Neuronal stem cell (in vitro differentiated cells): ENCODE data around the gene VEZF1.

Experiments
- DNase-seq: peaks from one replicate; pipeline ENCODE4 v3.0.0-alpha.2; 2013; ENCODE audit warnings: low spot score
- H2AFZ ChIP-seq: one replicate; pipeline ENCODE4 v1.6.1; 2013; ENCODE audit warnings: mild to moderate bottlenecking, low read length, inconsistent platforms
- H2AK5ac ChIP-seq: 2 replicates; pipeline ENCODE4 v1.6.1; 2013; ENCODE audit warnings: low read depth, mild to moderate bottlenecking, inconsistent platforms, low read length, moderate library complexity, mixed read lengths
- H2BK120ac ChIP-seq: 2 replicates; pipeline ENCODE4 v1.6.1; 2013; ENCODE audit warnings: low read depth, mild to moderate bottlenecking, inconsistent platforms, low read length, moderate library complexity, mixed read lengths
- H2BK12ac ChIP-seq: one replicate; pipeline ENCODE4 v1.6.1; 2013; ENCODE audit warnings: low read length, inconsistent platforms
- H2BK15ac ChIP-seq: 2 replicates; pipeline ENCODE4 v1.6.1; 2013; ENCODE audit warnings: mild to moderate bottlenecking, low read length, inconsistent platforms, mixed read lengths
- H2BK5ac ChIP-seq: one replicate; pipeline ENCODE4 v1.6.1; 2013; ENCODE audit warnings: inconsistent platforms, mild to moderate bottlenecking, low read length, moderate library complexity
- H3K14ac ChIP-seq: one replicate; pipeline ENCODE4 v1.6.1; 2013; ENCODE audit warnings: low read length, inconsistent platforms
- H3K18ac ChIP-seq: 2 replicates; pipeline ENCODE4 v1.6.1; 2013; ENCODE audit warnings: low read length, inconsistent platforms
- H3K23ac ChIP-seq: 2 replicates; pipeline ENCODE4 v1.6.1; 2013; ENCODE audit warnings: low read depth, mild to moderate bottlenecking, mixed read lengths, low read length, inconsistent platforms; ENCODE audit not compliant: poor library complexity
- H3K27ac ChIP-seq: replicated peaks from 3 replicates; pipeline ENCODE4 v1.5.1; 2013; ENCODE audit warnings: low read length, inconsistent platforms
- H3K27me3 ChIP-seq, 3 experiments: 2 replicates each; pipeline ENCODE4 v1.6.1; 2013; ENCODE audit warnings: low read length in 3 of 3, mild to moderate bottlenecking in 2 of 3, inconsistent platforms in 1 of 3, low read depth in 1 of 3, mixed read lengths in 1 of 3, moderate library complexity in 1 of 3; ENCODE audit not compliant: control insufficient read depth in 3 of 3, insufficient read depth in 3 of 3
- H3K36me3 ChIP-seq, 2 donors: replicated peaks in 1 of 2; 2 replicates each; pipeline ENCODE4 v1.6.1; 2013; ENCODE audit warnings: low read length in 2 of 2; ENCODE audit not compliant: control insufficient read depth in 2 of 2, insufficient read depth in 2 of 2
- H3K4ac ChIP-seq: 2 replicates; pipeline ENCODE4 v1.6.1; 2013; ENCODE audit warnings: inconsistent platforms, mild to moderate bottlenecking, low read length, moderate library complexity
- H3K4me1 ChIP-seq, 2 donors: 1 replicate in 1 of 2; 2 replicates in 1 of 2; pipeline ENCODE4 v1.6.1; 2013; ENCODE audit warnings: low read length in 2 of 2, low read depth in 1 of 2; ENCODE audit not compliant: control insufficient read depth in 2 of 2, insufficient read depth in 1 of 2
- H3K4me2 ChIP-seq: one replicate; pipeline ENCODE4 v1.6.1; 2013; ENCODE audit warnings: mild to moderate bottlenecking, low read length, inconsistent platforms; ENCODE audit not compliant: insufficient read depth, poor library complexity, severe bottlenecking
- H3K4me3 ChIP-seq, 2 donors: 2 replicates each; pipeline ENCODE4 v1.5.1; 2013; ENCODE audit warnings: low read length in 2 of 2, mild to moderate bottlenecking in 2 of 2, inconsistent platforms in 1 of 2, moderate library complexity in 1 of 2
- H3K79me1 ChIP-seq: one replicate; pipeline ENCODE4 v1.6.1; 2013; ENCODE audit warnings: low read depth, mild to moderate bottlenecking, inconsistent platforms, low read length, moderate library complexity
- H3K9ac ChIP-seq: one replicate; pipeline ENCODE4 v1.6.1; 2013; ENCODE audit warnings: mild to moderate bottlenecking, low read depth, low read length, inconsistent platforms; ENCODE audit not compliant: poor library complexity
- H3K9me3 ChIP-seq, 2 donors: replicated peaks in 1 of 2; 2 replicates each; pipeline versions ENCODE3 to v1.6.1; 2013; ENCODE audit warnings: low read length in 2 of 2, mild to moderate bottlenecking in 2 of 2, inconsistent platforms in 1 of 2, low read depth in 1 of 2, mixed read lengths in 1 of 2, moderate library complexity in 1 of 2; ENCODE audit not compliant: control insufficient read depth in 2 of 2, insufficient read depth in 1 of 2
- H4K8ac ChIP-seq: one replicate; pipeline ENCODE4 v1.6.1; 2013; ENCODE audit warnings: low read depth, mild to moderate bottlenecking, inconsistent platforms, low read length, moderate library complexity
- H4K91ac ChIP-seq: one replicate; pipeline ENCODE4 v1.6.1; 2013; ENCODE audit warnings: low read length, low read depth, mild to moderate bottlenecking, inconsistent platforms; ENCODE audit not compliant: poor library complexity
- WGBS, 2 donors: extraction: QIAGEN DNeasy Blood & Tissue Kit; methylation state at CpG; one replicate each; pipeline ENCODE4 v1.1.7; 2013; ENCODE audit warnings: missing lambda C conversion rate in 2 of 2, mixed read lengths in 1 of 2; ENCODE audit not compliant: insufficient read length in 2 of 2, insufficient replicate concordance in 1 of 2; ENCODE audit errors: extremely low coverage in 2 of 2; 5-methylcytosine and 5-hydroxymethylcytosine counted together

The VEZF1 gene

GRCh38 chr17:57986841-57987580 lies 1.0 kb downstream of the VEZF1 start:
- peaks cover 20 to 54% of the 10 kb centered on the region in 2 donors for H3K4me1 ChIP-seq
- peak overlapping the region; percentile 99 for H2BK5ac ChIP-seq
- peak overlapping the region; percentile 96 for H3K27ac ChIP-seq
- H3K36me3 ChIP-seq = peaks cover 4 to 31% of the 10 kb centered on the region in 2 donors
- peak; percentile 63 for DNase-seq
- peak overlapping the region; percentile 85 for H2BK120ac ChIP-seq
- no peak overlapping the region for H3K4ac ChIP-seq
- H2AK5ac ChIP-seq = peak overlapping the region; percentile 30
- no CpG with 5 or more reads among the region's 38 CpGs for WGBS, 2 donors
- H2BK12ac ChIP-seq = no peak overlapping the region
- H3K4me3 ChIP-seq = peak overlapping the region; percentile 84 to 92
- peak overlapping the region; percentile 80 for H2AFZ ChIP-seq
- H3K4me2 ChIP-seq = peak overlapping the region; percentile 55
- no peaks in the 10 kb centered on the region for H3K9me3 ChIP-seq
- H4K91ac ChIP-seq = peak overlapping the region; percentile 98
- no peak overlapping the region for H4K8ac ChIP-seq
- H3K79me1 ChIP-seq = no peaks in the 10 kb centered on the region
- H3K18ac ChIP-seq = peak overlapping the region; percentile 97
- peak overlapping the region; percentile 61 for H2BK15ac ChIP-seq
- H3K23ac ChIP-seq = peak overlapping the region; percentile 96
- no peaks in the 10 kb centered on the region for H3K27me3 ChIP-seq
- no peak overlapping the region for H3K14ac ChIP-seq
- H3K9ac ChIP-seq = peak overlapping the region; percentile 94

GRCh38 chr17:57985675-57985974 lies 2.4 kb downstream of the VEZF1 start:
- Histone ChIP-seq H2BK5ac (no peak overlapping the region), H3K4me1 (peaks cover 20 to 60% of the 10 kb centered on the region in 2 donors), H3K23ac (no peak overlapping the region), H3K4me2 (no peak overlapping the region), H3K9me3 (no peaks in the 10 kb centered on the region), H2AFZ (no peak overlapping the region), H4K91ac (no peak overlapping the region), H3K14ac (no peak overlapping the region), H3K79me1 (no peaks in the 10 kb centered on the region), H3K27me3 (no peaks in the 10 kb centered on the region), H2BK120ac (no peak overlapping the region), H2BK15ac (no peak overlapping the region), H3K9ac (no peak overlapping the region), H3K4ac (no peak overlapping the region), H3K27ac (no peak overlapping the region), H4K8ac (no peak overlapping the region), H3K18ac (no peak overlapping the region), H3K36me3 (peaks cover 7 to 45% of the 10 kb centered on the region in 2 donors), H2AK5ac (no peak overlapping the region), H2BK12ac (no peak overlapping the region), H3K4me3 (peak overlapping the region in 1 of 2 donors; percentile 84)
- WGBS, 2 donors = no CpG with 5 or more reads among the region's 1 CpG
- no peak for DNase-seq

GRCh38 chr17:57984936-57985674 lies 2.9 kb downstream of the VEZF1 start:
- no peak overlapping the region for H2BK120ac ChIP-seq
- H4K91ac ChIP-seq = no peak overlapping the region
- H2AFZ ChIP-seq = no peak overlapping the region
- H3K14ac ChIP-seq = no peak overlapping the region
- no peak overlapping the region for H3K4ac ChIP-seq
- H2AK5ac ChIP-seq = no peak overlapping the region
- DNase-seq = no peak
- peak overlapping the region in 1 of 2 donors; percentile 84 for H3K4me3 ChIP-seq
- peaks cover 20 to 57% of the 10 kb centered on the region in 2 donors for H3K4me1 ChIP-seq
- H3K79me1 ChIP-seq = no peaks in the 10 kb centered on the region
- no peak overlapping the region for H4K8ac ChIP-seq
- no peak overlapping the region for H2BK5ac ChIP-seq
- no peak overlapping the region for H2BK15ac ChIP-seq
- no peak overlapping the region for H3K27ac ChIP-seq
- WGBS, 2 donors = no CpG with 5 or more reads among the region's 4 CpGs
- H3K18ac ChIP-seq = no peak overlapping the region
- no peak overlapping the region for H3K9ac ChIP-seq
- no peak overlapping the region for H2BK12ac ChIP-seq
- H3K23ac ChIP-seq = no peak overlapping the region
- H3K9me3 ChIP-seq = no peaks in the 10 kb centered on the region
- H3K4me2 ChIP-seq = no peak overlapping the region
- no peaks in the 10 kb centered on the region for H3K27me3 ChIP-seq
- H3K36me3 ChIP-seq = peaks cover 8 to 50% of the 10 kb centered on the region in 2 donors

DNA sequence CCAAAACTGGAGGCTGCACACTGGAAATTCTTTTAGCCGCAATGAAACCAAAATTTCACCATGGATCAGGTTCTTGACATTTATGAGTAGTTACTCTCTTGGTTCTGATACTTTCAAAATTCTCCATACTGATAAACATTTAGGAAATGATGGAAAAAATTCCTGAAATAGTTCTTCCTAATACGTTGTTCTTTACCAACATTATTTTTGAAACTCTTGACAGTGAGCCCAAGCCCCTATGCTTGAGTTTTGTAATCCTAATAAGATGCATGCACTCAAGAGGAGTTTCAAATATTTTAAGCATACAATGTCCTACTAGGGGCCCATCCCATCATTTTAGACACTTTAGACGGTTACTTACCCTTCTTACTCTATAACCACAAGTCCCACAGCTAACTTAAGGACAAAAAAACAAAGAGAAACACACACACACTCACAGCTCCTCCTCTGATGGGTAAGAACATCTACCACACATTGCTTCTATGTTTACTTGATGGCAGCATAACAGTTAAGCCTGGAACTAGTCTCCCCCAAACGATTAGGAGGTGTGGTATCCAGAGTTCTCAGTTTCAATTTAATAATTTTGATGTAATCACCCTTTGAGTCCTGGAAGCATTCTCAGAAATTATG lies 3.7 kb downstream of the VEZF1 start:
- no peak overlapping the region for H2AFZ ChIP-seq
- H2BK15ac ChIP-seq = no peak overlapping the region
- no peak for DNase-seq
- no peak overlapping the region for H2BK120ac ChIP-seq
- H4K91ac ChIP-seq = no peak overlapping the region
- H3K23ac ChIP-seq = no peak overlapping the region
- no peaks in the 10 kb centered on the region for H3K27me3 ChIP-seq
- no peak overlapping the region for H3K4me3 ChIP-seq
- peaks cover 8 to 58% of the 10 kb centered on the region in 2 donors for H3K36me3 ChIP-seq
- no peak overlapping the region for H2BK12ac ChIP-seq
- no peak overlapping the region for H3K4me2 ChIP-seq
- H3K79me1 ChIP-seq = no peaks in the 10 kb centered on the region
- H4K8ac ChIP-seq = no peak overlapping the region
- no CpG with 5 or more reads among the region's 4 CpGs for WGBS, 2 donors
- no peak overlapping the region for H3K27ac ChIP-seq
- peaks cover 18 to 50% of the 10 kb centered on the region in 2 donors for H3K4me1 ChIP-seq
- H3K4ac ChIP-seq = no peak overlapping the region
- no peak overlapping the region for H3K18ac ChIP-seq
- no peak overlapping the region for H3K9ac ChIP-seq
- H2BK5ac ChIP-seq = no peak overlapping the region
- no peak overlapping the region for H3K14ac ChIP-seq
- no peak overlapping the region for H2AK5ac ChIP-seq
- no peaks in the 10 kb centered on the region for H3K9me3 ChIP-seq
